PC-9 (cell line): ENCODE data around the gene FOXJ3. TPM values are rescaled to one million over a fixed set of nuclear protein-coding genes. Genes with fewer than 3 reads are reported as not detected.

Experiments used
- BruUV-seq: library from RNA; stranded (reverse); fragments of 400-500 nt; replicated peaks from 2 replicates; lab custom pipeline; 2021; lab: Mats Ljungman, UMichigan
- CTCF ChIA-PET: fragments of 300-600 bp; sonication (Branson Sonifier 250); formaldehyde crosslinking; loops from one replicate; lab custom pipeline; 2022; ENCODE audit warnings: antibody characterized with exemption; lab: Charles Lee
- POLR2A ChIA-PET: fragments of 300-600 bp; sonication (Branson Sonifier 250); formaldehyde crosslinking; loops from one replicate; lab custom pipeline; 2022; ENCODE audit warnings: antibody characterized with exemption; ENCODE audit not compliant: unreplicated experiment; lab: Charles Lee
- DNase-seq, 2 experiments: peaks; one replicate each; pipeline versions ENCODE4 v3.0.0 to v3.0.0-alpha.2; 2015 to 2022; ENCODE audit warnings: mixed read lengths in 1 of 2
- H2AFZ ChIP-seq: fragments of 200-600 bp; sonication (generic); 2 replicates; pipeline ENCODE4 v1.8.1; 2017; ENCODE audit warnings: antibody characterized with exemption
- H3F3A ChIP-seq: fragments of 200-600 bp; sonication (generic); 2 replicates; pipeline ENCODE4 v1.8.1; 2017; ENCODE audit warnings: antibody characterized with exemption, mild to moderate bottlenecking, low read depth; ENCODE audit not compliant: insufficient read depth
- H3K27ac ChIP-seq: fragments of 200-600 bp; sonication (generic); 2 replicates; pipeline ENCODE4 v1.6.1; 2016; ENCODE audit warnings: mixed run types
- H3K27me3 ChIP-seq: fragments of 200-600 bp; sonication (generic); 2 replicates; pipeline ENCODE4 v1.6.1; 2016; ENCODE audit warnings: low read depth, mixed run types; ENCODE audit not compliant: insufficient read depth
- H3K36me3 ChIP-seq: fragments of 200-600 bp; sonication (generic); 2 replicates; pipeline ENCODE4 v1.6.1; 2016; ENCODE audit warnings: low read depth, mixed run types
- H3K4me1 ChIP-seq: fragments of 200-600 bp; sonication (generic); replicated peaks from 2 replicates; pipeline ENCODE4 v1.6.1; 2016; ENCODE audit warnings: mixed run types; ENCODE audit not compliant: insufficient read depth
- H3K4me2 ChIP-seq: fragments of 200-600 bp; sonication (generic); 2 replicates; pipeline ENCODE4 v1.6.1; 2017; ENCODE audit warnings: mixed run types
- H3K4me3 ChIP-seq: fragments of 200-600 bp; sonication (generic); 2 replicates; pipeline ENCODE4 v1.6.1; 2016; ENCODE audit warnings: mixed run types
- H3K79me2 ChIP-seq: fragments of 200-600 bp; sonication (generic); 2 replicates; pipeline ENCODE4 v1.6.1; 2017; ENCODE audit warnings: low read depth, mixed run types
- H3K9me2 ChIP-seq: fragments of 200-600 bp; sonication (generic); 2 replicates; pipeline ENCODE4 v1.8.1; 2017; ENCODE audit warnings: mild to moderate bottlenecking; ENCODE audit not compliant: insufficient read depth
- H3K9me3 ChIP-seq: fragments of 200-600 bp; sonication (generic); 2 replicates; pipeline ENCODE4 v1.8.1; 2016; ENCODE audit warnings: low read depth; ENCODE audit not compliant: insufficient read depth
- H4K20me1 ChIP-seq: fragments of 200-600 bp; sonication (generic); 2 replicates; pipeline ENCODE4 v1.8.1; 2017; ENCODE audit not compliant: insufficient read depth
- CTCF ChIP-seq: fragments of 200-600 bp; sonication (generic); conservative IDR thresholded peaks from 2 replicates; pipeline ENCODE4 v1.6.1; 2017; ENCODE audit warnings: mixed run types, antibody characterized with exemption, mild to moderate bottlenecking, moderate library complexity
- EZH2 ChIP-seq: fragments of 200-600 bp; sonication (generic); IDR thresholded peaks from 2 replicates; pipeline ENCODE4 v1.8.0; 2017; ENCODE audit warnings: antibody characterized with exemption, low read depth
- intact Hi-C: fragments of 100-400 bp; cut with micrococcal nuclease; formaldehyde crosslinking; loops from one replicate; pipeline ENCODE4 v1.10.0; 2022; ENCODE audit not compliant: unreplicated experiment
- total RNA-seq: library from RNA; stranded (reverse); gene quantifications from 2 replicates; pipeline ENCODE4 v1.2.3, GENCODE V29; 2021

The FOXJ3 gene
- total RNA-seq, 1 experiment from 2014 or later, result 60.4 TPM

- no peak for TF ChIP-seq CTCF
- Histone ChIP-seq H3K27me3 (no peaks in the 10 kb centered on the region), H3K4me1 (peaks cover 34% of the 10 kb centered on the region), H3K27ac (no peak overlapping the region), H4K20me1 (0 out of 2 replicates have a peak, but pooled peaks cover 7% of the 10 kb centered on the region), H3K36me3 (peaks cover 23% of the 10 kb centered on the region; the same call in 1 of the 2 replicates), H3K9me3 (no peaks in the 10 kb centered on the region), H3F3A (peaks cover 29% of the 10 kb centered on the region), H3K79me2 (peaks cover 87% of the 10 kb centered on the region), H3K4me3 (no peak overlapping the region), H3K9me2 (no peaks in the 10 kb centered on the region), H3K4me2 (no peak overlapping the region), H2AFZ (no peak overlapping the region)
- DNase-seq, result no peak
- no TSS peak for BruUV-seq
- intact Hi-C loops, result no loop called here
- ChIA-PET CTCF (no interaction called here), POLR2A (no interaction called here)
Observed at GRCh38 chr1:42279055-42279454, 56.0 kb downstream of the FOXJ3 start.

- no TSS peak for BruUV-seq
- H3K4me2 ChIP-seq, result no peak overlapping the region
- TF ChIP-seq CTCF (no peak), EZH2 (no peak)
- H2AFZ ChIP-seq, result no peak overlapping the region
- H3K4me1 ChIP-seq, result peaks cover 3% of the 10 kb centered on the region
- H3K27me3 ChIP-seq, result no peaks in the 10 kb centered on the region
- POLR2A ChIA-PET, result no interaction called here
- CTCF ChIA-PET, result no interaction called here
- peaks cover 89% of the 10 kb centered on the region for H3K79me2 ChIP-seq
- no peak for DNase-seq
- H3K9me3 ChIP-seq, result peaks cover 2% of the 10 kb centered on the region; the same call in 1 of the 2 replicates
- intact Hi-C loops, result no loop called here
- no peak overlapping the region for H3K27ac ChIP-seq
- no peak overlapping the region for H3K4me3 ChIP-seq
- no peaks in the 10 kb centered on the region for H4K20me1 ChIP-seq
- H3K36me3 ChIP-seq, result peaks cover 25% of the 10 kb centered on the region
- peaks cover 3% of the 10 kb centered on the region; the same call in 1 of the 2 replicates for H3K9me2 ChIP-seq
- peaks cover 7% of the 10 kb centered on the region for H3F3A ChIP-seq
Observed at GRCh38 chr1:42272920-42273319, 62.1 kb downstream of the FOXJ3 start.

- ChIA-PET CTCF (no interaction called here), POLR2A (no interaction called here)
- H3K4me1 ChIP-seq, result peaks cover 35% of the 10 kb centered on the region
- intact Hi-C loops, result loop anchor here (2.0 to 5.0 kb wide), 2 partner anchors 45 to 64 kb away; no protein-coding TSS in a partner anchor
- H3K27ac ChIP-seq, result no peak overlapping the region
- no peaks in the 10 kb centered on the region for H4K20me1 ChIP-seq
- TF ChIP-seq EZH2, result no peak
- TF ChIP-seq CTCF, result no peak
- no peaks in the 10 kb centered on the region for H3K27me3 ChIP-seq
- peaks cover 4% of the 10 kb centered on the region; the same call in 1 of the 2 replicates for H3K9me3 ChIP-seq
- H3K36me3 ChIP-seq, result peaks cover 26% of the 10 kb centered on the region
- peaks cover 95% of the 10 kb centered on the region for H3K79me2 ChIP-seq
- H3K9me2 ChIP-seq, result peaks cover under 1% of the 10 kb centered on the region; the same call in 1 of the 2 replicates
- DNase-seq, result no peak
- no TSS peak for BruUV-seq
- H2AFZ ChIP-seq, result no peak overlapping the region
- H3F3A ChIP-seq, result peaks cover 29% of the 10 kb centered on the region
- peak overlapping the region; percentile 77; the same call in 1 of the 2 replicates for H3K4me2 ChIP-seq
- H3K4me3 ChIP-seq, result no peak overlapping the region
Observed at GRCh38 chr1:42267904-42268303, 67.1 kb downstream of the FOXJ3 start.
